ENCODE data around the gene APRT. TPM values are rescaled to one million over a fixed set of nuclear protein-coding genes. Genes with fewer than 3 reads are reported as not detected.

Gene APRT
- total RNA-seq, 2 donors from 2014 or later: 50.6 to 90.4 TPM

DNA sequence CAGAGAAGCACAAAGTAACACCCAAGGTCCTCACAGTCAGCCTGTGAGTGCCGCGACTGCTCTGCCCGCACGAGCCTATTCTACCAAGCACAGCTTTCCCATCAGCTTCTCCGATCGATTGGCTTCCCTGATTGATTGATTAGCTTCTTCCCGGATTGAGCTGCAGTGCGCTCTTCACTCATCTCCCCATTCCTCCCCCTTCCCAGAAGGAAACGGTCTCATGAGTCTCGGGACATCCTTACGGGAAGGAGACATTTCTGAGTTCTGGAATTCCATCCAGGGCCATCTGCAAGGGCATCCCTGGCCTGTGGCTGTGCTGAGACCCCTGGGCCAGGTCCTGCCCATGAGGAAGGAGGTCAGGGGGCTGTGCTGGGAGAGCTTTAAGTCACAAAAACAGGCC, 44.8 kb downstream of the APRT start:
- TF ChIP-seq, protein P1, sequence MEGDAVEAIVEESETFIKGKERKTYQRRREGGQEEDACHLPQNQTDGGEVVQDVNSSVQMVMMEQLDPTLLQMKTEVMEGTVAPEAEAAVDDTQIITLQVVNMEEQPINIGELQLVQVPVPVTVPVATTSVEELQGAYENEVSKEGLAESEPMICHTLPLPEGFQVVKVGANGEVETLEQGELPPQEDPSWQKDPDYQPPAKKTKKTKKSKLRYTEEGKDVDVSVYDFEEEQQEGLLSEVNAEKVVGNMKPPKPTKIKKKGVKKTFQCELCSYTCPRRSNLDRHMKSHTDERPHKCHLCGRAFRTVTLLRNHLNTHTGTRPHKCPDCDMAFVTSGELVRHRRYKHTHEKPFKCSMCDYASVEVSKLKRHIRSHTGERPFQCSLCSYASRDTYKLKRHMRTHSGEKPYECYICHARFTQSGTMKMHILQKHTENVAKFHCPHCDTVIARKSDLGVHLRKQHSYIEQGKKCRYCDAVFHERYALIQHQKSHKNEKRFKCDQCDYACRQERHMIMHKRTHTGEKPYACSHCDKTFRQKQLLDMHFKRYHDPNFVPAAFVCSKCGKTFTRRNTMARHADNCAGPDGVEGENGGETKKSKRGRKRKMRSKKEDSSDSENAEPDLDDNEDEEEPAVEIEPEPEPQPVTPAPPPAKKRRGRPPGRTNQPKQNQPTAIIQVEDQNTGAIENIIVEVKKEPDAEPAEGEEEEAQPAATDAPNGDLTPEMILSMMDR (IDR thresholded peaks at IDR 0.05): no peak
- H3K27ac ChIP-seq: no peak overlapping the region
- DNase-seq (ENCODE audit: low spot score): no peak
- H3K4me3 ChIP-seq: no peak overlapping the region
- peaks cover 0 to 51% of the 10 kb centered on the region in 2 donors for H3K4me1 ChIP-seq
- H3K9me3 ChIP-seq: no peaks in the 10 kb centered on the region
- H3K27me3 ChIP-seq: no peaks in the 10 kb centered on the region
- H3K36me3 ChIP-seq: no peaks in the 10 kb centered on the region

DNA sequence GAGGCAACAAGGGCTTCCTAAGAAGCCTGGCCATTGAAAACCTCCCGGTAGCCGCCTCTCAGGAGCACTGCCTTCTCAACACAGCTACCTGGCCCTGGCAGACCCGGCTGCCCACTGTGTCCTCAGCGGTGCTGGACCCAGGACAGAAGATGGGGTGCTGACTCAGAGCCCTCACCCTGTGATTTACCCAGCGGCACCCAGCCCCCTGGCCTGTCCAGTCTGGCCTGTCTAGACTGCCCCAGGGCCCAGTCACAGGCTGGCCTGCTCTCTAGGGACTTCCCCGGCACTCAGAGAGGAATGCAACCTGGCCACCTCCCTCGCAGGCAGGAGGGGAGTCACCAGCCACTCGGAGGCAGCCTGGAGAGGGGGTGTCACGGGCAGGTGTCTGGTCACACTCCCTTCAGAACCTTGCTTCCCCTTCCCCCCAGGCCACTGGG, 46.8 kb downstream of the APRT start:
- H3K27me3 ChIP-seq: no peaks in the 10 kb centered on the region
- no peak overlapping the region for H3K27ac ChIP-seq
- H3K36me3 ChIP-seq: no peaks in the 10 kb centered on the region
- no peak for DNase-seq (ENCODE audit: low spot score)
- H3K4me1 ChIP-seq: peaks cover 0 to 43% of the 10 kb centered on the region in 2 donors
- TF ChIP-seq, protein P1 (IDR thresholded peaks at IDR 0.05): no peak
- no peak overlapping the region for H3K4me3 ChIP-seq
- H3K9me3 ChIP-seq: no peaks in the 10 kb centered on the region

DNA sequence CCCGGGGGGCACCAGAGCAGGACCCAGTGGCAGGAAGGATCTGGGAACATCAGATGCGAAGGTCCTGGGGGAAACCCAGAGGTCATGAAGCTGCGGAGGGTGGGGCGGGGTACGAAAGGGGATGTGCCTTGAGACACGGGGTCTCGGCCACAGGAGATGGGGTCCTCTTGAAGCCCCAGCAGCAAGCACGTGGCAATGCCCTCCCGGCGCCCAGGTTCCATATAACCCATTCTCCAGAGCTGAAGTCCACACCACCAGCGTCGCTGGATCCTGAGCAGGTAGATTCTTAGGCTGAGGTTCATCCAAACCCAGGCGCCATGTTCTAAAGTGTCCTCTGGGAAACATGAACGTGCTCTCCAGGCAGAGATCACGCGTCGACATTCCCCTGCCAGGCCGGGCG, 47.6 kb downstream of the APRT start:
- Histone ChIP-seq H3K9me3 (no peaks in the 10 kb centered on the region), H3K27me3 (no peaks in the 10 kb centered on the region), H3K4me1 (peaks cover 0 to 43% of the 10 kb centered on the region in 2 donors), H3K27ac (no peak overlapping the region), H3K4me3 (no peak overlapping the region), H3K36me3 (no peaks in the 10 kb centered on the region)
- TF ChIP-seq, protein P1 (IDR thresholded peaks at IDR 0.05): no peak
- DNase-seq (ENCODE audit: low spot score): no peak

DNA sequence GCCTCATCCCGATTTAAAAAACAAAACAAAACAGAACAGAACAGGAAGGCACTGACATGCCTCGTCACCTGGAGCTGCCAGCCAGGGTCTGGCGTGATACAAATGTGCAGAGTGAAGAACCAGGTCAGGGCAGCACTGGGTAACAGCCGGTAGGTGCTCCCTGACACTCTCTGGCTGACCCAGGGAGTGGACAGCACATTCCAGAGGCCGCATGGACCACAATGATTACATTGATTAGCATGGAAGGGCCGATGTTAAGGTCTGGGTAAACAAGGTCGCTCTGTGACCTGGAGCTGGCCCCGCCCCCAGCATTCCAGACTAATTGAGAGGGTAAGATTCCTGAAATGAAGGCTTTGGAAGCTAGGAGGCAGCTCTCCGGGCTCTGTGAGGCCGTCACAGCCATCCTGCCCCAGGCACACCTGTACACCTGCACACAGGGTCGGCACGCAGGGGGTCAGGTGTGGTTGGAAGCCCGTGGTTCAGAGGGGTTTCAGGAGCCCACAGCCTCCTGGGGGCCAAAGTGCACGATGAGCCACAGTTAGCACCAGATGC, 48.1 kb downstream of the APRT start:
- Histone ChIP-seq H3K36me3 (no peaks in the 10 kb centered on the region), H3K27ac (no peak overlapping the region), H3K27me3 (no peaks in the 10 kb centered on the region), H3K9me3 (no peaks in the 10 kb centered on the region), H3K4me3 (no peak overlapping the region), H3K4me1 (peaks cover 0 to 39% of the 10 kb centered on the region in 2 donors)
- TF ChIP-seq, protein P1 (IDR thresholded peaks at IDR 0.05): no peak
- DNase-seq (ENCODE audit: low spot score): no peak

DNA sequence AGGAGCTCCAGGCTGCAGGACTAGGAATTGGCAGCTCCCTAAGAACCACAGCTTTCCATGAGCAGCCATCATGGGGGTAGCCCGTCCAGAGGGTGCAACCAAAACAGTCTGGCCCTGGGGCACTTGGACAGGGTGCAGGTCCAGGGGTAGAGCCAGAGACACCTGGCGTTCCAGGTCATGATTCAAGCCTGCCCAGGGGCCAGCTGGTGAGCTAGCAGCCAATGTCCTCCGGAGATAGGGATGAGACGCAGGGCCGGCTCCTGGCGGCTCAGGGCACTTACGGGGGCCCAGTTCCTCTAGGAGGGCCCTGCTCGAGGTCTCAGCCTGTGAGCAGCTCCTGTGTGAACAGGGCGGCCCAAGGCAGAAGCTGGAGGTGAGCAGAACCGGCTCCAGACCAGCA, 48.8 kb downstream of the APRT start:
- Histone ChIP-seq H3K9me3 (no peaks in the 10 kb centered on the region), H3K36me3 (no peaks in the 10 kb centered on the region), H3K27ac (no peak overlapping the region), H3K4me1 (peaks cover 0 to 32% of the 10 kb centered on the region in 2 donors), H3K4me3 (no peak overlapping the region), H3K27me3 (no peaks in the 10 kb centered on the region)
- DNase-seq (ENCODE audit: low spot score): no peak
- TF ChIP-seq, protein P1 (IDR thresholded peaks at IDR 0.05): no peak

DNA sequence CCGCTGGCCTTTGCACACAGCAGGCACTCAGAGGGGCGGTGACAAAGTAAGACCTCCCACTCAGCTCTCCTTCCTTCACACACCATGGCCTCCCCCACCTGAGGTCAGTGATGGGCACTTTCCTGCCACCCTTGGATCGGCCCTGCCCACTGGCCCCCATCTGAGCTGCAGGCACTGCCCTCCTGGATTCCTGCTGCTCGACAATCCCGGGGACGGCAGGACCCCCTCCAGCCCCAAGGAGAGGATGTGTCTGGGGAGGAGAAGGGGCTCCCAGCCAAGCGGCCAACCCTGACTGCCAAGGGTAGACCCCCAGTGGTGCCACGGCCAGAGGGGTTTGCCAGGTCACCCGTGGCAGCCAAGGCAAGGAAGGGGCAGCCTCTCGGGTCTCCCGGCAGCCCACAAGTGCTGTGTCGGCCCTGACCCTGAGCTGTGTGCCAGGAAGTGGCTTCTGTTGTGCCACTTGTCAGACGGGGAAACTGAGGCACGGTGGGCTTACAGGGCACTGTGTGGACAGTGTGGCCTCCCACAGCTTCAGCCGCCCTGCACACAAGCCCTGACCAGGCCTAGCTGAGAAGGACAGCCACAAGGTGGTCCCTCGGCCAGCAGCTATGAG, 49.4 kb downstream of the APRT start:
- Histone ChIP-seq H3K27ac (no peak overlapping the region), H3K4me3 (no peak overlapping the region), H3K27me3 (no peaks in the 10 kb centered on the region), H3K9me3 (no peaks in the 10 kb centered on the region), H3K4me1 (peaks cover 0 to 27% of the 10 kb centered on the region in 2 donors), H3K36me3 (no peaks in the 10 kb centered on the region)
- DNase-seq (ENCODE audit: low spot score): no peak
- TF ChIP-seq, protein P1 (IDR thresholded peaks at IDR 0.05): no peak

Measured in right atrium auricular region (tissue), 2 donors.